Adrenal gland (tissue), 12 donors: Measurements from ENCODE around the gene IPCEF1. TPM values are rescaled to one million over a fixed set of nuclear protein-coding genes. Genes with fewer than 3 reads are reported as not detected.

ENCODE experiments used
- DNase-seq, 7 donors: peaks; one replicate each; pipeline ENCODE4 v3.0.0-alpha.2; 2019 to 2020
- H3K27ac ChIP-seq, 5 donors: fragments of 200-600 bp; sonication (generic) in 4 of 5; 1 replicate in 3 of 5; 2 replicates in 2 of 5; pipeline versions ENCODE4 v1.5.1 to v1.8.0; 2016 to 2020; ENCODE audit warnings: mild to moderate bottlenecking in 1 of 5
- H3K27me3 ChIP-seq: fragments of 200-600 bp; 2 replicates; pipeline ENCODE4 v1.8.0; 2021
- H3K36me3 ChIP-seq, 2 donors: fragments of 200-600 bp; replicated peaks in 1 of 2; 1 replicate in 1 of 2; 2 replicates in 1 of 2; pipeline versions ENCODE4 v1.5.1 to v1.8.0; 2018 to 2022
- H3K4me1 ChIP-seq, 2 donors: fragments of 200-600 bp; replicated peaks in 1 of 2; 1 replicate in 1 of 2; 2 replicates in 1 of 2; pipeline versions ENCODE4 v1.5.1 to v1.8.0; 2018 to 2021
- H3K4me3 ChIP-seq, 4 donors: fragments of 200-600 bp; sonication (generic) in 3 of 4; one replicate each; pipeline ENCODE4 v1.5.1; 2016 to 2018
- H3K9me3 ChIP-seq, 3 donors: fragments of 200-600 bp; sonication (generic) in 1 of 3; replicated peaks in 1 of 3; 1 replicate in 2 of 3; 2 replicates in 1 of 3; pipeline versions ENCODE4 v1.5.1 to v1.8.0; 2016 to 2021
- POLR2A ChIP-seq, 2 donors: fragments of 450-650 bp; IDR thresholded peaks; one replicate each; pipeline ENCODE4 v1.6.1; 2017; ENCODE audit warnings: antibody characterized with exemption in 2 of 2, mild to moderate bottlenecking in 2 of 2, moderate library complexity in 1 of 2
- WGBS, 4 donors: extraction: QIAGEN DNeasy Blood & Tissue Kit in 2 of 4; methylation state at CpG; one replicate each; pipeline versions ENCODE4 v1.1.5 to v1.1.7; 2013 to 2017; 5-methylcytosine and 5-hydroxymethylcytosine counted together
- intact Hi-C, 2 donors: fragments of 100-400 bp; cut with DNase I; formaldehyde crosslinking; loops; one replicate each; pipeline versions ENCODE4 v1.14.1 to v1.15.0; 2022 to 2023
- polyA plus RNA-seq, 3 donors: library from polyadenylated mRNA; stranded (reverse); fragments of 200-250 nt in 2 of 3; fragments of 350-450 nt in 1 of 3; fragmentation: Illumina TruSeq in 1 of 3; extraction: RNeasy Lipid Tissue Mini Kit (QIAGEN cat#74804) in 1 of 3; gene quantifications; one replicate each; pipeline ENCODE4 v1.2.3, GENCODE V29; 2013 to 2014
- total RNA-seq, 9 donors: library from RNA; depleted of rRNA in 4 of 9; stranded (reverse); fragments of >200 nt in 4 of 9; fragments of 120-200 nt in 1 of 9; fragmentation: NEBNext Ultra II Directional in 1 of 9; extraction: Animal tissue kit (Norgen Biotek cat#: 25700) in 1 of 9; gene quantifications; one replicate each; pipeline versions ENCODE4 v1.1.0 to v1.2.4, GENCODE V29; 2013 to 2023
- TF ChIP-seq, protein P1 (sequence below), 6 experiments: fragments of 450-650 bp in 4 of 6; fragments of 200-600 bp in 2 of 6; sonication (generic) in 1 of 6; IDR thresholded peaks; 1 replicate in 5 of 6; 2 replicates in 1 of 6; pipeline versions ENCODE4 v1.5.1 to v1.8.0; 2016 to 2021; ENCODE audit warnings: antibody characterized with exemption in 6 of 6, mild to moderate bottlenecking in 2 of 6, moderate library complexity in 1 of 6
- donor health status: healthy with polysubstance abuse.
- donor health status: Bipolar disorder and iron deficiency.
- donor health status: DM: yes; HTN: yes; CAD: no.
- donor health status: DM: no; HTN: no; CAD: no.
- donor health status: DM: no; HTN: no; CAD: no.
- donor health status: DM: yes; HTN: yes; CAD: no.

The IPCEF1 gene
- total and polyA plus RNA-seq, 12 donors = 0.07 to 1.2 (median 0.72) TPM; not detected in 1

DNA sequence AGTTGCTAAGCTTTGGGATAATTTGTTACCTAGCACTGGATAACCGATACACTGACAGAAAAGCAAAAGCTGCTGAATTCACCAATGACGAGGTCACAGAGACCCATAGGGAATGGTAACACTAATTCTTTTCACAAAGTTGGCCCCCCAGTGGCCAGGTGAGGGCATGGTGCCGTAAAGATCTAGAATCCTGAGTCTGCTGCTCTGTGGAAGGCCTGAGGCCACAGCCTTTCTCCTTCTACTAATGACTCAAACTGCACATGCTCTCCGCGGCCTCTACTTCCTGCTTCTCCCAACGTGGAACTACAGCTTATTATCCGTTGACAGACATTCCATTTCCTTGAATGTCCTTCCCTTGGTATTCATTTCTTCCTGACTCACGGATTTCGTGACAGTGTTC is 190.5 kb downstream of the IPCEF1 start:
- intact Hi-C loops = no loop called here
- Histone ChIP-seq H3K27me3 (no peaks in the 10 kb centered on the region), H3K36me3 (no peaks in the 10 kb centered on the region), H3K27ac (peak overlapping the region in 1 of 5 donors; percentile 10), H3K4me1 (no peaks in the 10 kb centered on the region), H3K4me3 (no peak overlapping the region), H3K9me3 (no peaks in the 10 kb centered on the region)
- 78 to 86% (median 79%) methylated on average over 9 of the region's 9 CpGs for WGBS, 4 donors
- peak in 1 of 7 donors; percentile 20 for DNase-seq
- TF ChIP-seq, protein P1, sequence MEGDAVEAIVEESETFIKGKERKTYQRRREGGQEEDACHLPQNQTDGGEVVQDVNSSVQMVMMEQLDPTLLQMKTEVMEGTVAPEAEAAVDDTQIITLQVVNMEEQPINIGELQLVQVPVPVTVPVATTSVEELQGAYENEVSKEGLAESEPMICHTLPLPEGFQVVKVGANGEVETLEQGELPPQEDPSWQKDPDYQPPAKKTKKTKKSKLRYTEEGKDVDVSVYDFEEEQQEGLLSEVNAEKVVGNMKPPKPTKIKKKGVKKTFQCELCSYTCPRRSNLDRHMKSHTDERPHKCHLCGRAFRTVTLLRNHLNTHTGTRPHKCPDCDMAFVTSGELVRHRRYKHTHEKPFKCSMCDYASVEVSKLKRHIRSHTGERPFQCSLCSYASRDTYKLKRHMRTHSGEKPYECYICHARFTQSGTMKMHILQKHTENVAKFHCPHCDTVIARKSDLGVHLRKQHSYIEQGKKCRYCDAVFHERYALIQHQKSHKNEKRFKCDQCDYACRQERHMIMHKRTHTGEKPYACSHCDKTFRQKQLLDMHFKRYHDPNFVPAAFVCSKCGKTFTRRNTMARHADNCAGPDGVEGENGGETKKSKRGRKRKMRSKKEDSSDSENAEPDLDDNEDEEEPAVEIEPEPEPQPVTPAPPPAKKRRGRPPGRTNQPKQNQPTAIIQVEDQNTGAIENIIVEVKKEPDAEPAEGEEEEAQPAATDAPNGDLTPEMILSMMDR (IDR thresholded peaks at IDR 0.05) = no peak
- no peak for TF ChIP-seq POLR2A (IDR thresholded peaks at IDR 0.05)

DNA sequence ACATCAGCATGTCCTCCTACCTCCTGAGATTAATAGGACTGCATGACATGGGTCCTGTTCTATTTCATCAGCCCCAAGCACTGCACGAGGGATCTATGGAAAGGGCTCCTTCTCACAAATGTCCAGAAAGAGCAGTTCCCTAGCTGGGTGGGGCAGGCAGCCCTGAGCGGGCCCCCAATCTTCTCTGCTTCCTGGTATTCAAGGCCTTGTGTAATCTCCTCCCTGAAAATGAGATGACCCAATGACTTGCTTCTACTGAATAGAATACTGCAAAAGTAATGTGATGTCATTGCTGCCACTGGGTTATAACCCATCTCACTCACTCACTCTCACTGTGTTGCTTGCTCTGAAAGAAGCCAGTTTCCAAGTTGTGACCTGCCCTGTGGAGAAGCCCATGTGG is 191.1 kb downstream of the IPCEF1 start:
- TF ChIP-seq, protein P1 (IDR thresholded peaks at IDR 0.05) = no peak
- no peak for TF ChIP-seq POLR2A (IDR thresholded peaks at IDR 0.05)
- Histone ChIP-seq H3K36me3 (no peaks in the 10 kb centered on the region), H3K27ac (no peak overlapping the region), H3K27me3 (no peaks in the 10 kb centered on the region), H3K4me3 (no peak overlapping the region), H3K4me1 (no peaks in the 10 kb centered on the region), H3K9me3 (no peaks in the 10 kb centered on the region)
- intact Hi-C loops = no loop called here
- no peak for DNase-seq
- WGBS, 4 donors = 45 to 69% (median 66%) methylated on average over 2 of the region's 2 CpGs

DNA sequence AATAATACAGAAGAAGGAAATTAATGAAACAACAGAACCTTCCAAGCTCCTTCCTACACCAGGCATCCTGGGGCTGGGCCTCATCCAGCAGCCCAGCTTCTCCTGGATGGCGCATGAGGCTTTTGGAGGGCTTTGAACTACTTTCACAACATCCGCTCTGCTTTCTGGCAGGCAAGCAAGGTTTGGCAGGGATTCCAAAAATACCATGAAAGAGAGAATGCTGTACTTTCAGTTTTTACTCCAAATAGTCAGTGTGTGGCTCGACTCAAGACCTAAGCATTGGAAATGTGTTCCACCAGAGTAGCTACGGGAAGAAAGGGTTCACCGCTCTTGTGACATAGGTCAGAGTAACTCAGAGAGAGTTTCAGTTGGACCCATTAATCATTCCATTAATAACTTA is 192.2 kb downstream of the IPCEF1 start:
- WGBS, 4 donors = 34 to 51% (median 48%) methylated on average over 5 of the region's 5 CpGs
- Histone ChIP-seq H3K4me1 (no peaks in the 10 kb centered on the region), H3K36me3 (no peaks in the 10 kb centered on the region), H3K9me3 (no peaks in the 10 kb centered on the region), H3K4me3 (no peak overlapping the region), H3K27ac (no peak overlapping the region), H3K27me3 (no peaks in the 10 kb centered on the region)
- intact Hi-C loops = no loop called here
- peak in 6 of 7 donors; percentile 45 to 75 (median 50) for DNase-seq
- TF ChIP-seq, protein P1 (IDR thresholded peaks at IDR 0.05) = no peak
- TF ChIP-seq POLR2A (IDR thresholded peaks at IDR 0.05) = no peak

DNA sequence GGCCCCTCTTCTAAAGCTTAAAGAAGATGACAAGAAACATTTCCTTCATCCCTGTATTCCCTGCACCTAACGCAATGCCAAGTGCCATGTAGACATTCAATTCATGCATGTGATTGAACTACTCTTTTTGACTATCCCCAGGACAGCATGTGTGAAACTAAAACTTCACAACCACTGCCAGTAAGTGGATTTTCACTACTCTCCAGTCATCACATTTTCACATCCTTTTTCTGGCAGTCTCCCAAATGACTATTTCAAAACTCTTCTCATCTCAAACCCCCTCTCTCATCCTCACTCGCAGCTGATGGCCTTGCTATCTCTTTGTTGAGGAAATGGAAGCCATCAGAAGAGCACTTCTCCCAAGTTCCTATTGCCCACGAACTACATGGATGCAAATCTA is 194.9 kb downstream of the IPCEF1 start:
- H3K4me3 ChIP-seq = no peak overlapping the region
- no peak for DNase-seq
- intact Hi-C loops = no loop called here
- no peaks in the 10 kb centered on the region for H3K4me1 ChIP-seq
- no peaks in the 10 kb centered on the region for H3K36me3 ChIP-seq
- WGBS, 4 donors = 56 to 69% (median 58%) methylated on average over 3 of the region's 3 CpGs
- H3K27ac ChIP-seq = no peak overlapping the region
- TF ChIP-seq POLR2A (IDR thresholded peaks at IDR 0.05) = no peak
- no peaks in the 10 kb centered on the region for H3K27me3 ChIP-seq
- H3K9me3 ChIP-seq = no peaks in the 10 kb centered on the region

DNA sequence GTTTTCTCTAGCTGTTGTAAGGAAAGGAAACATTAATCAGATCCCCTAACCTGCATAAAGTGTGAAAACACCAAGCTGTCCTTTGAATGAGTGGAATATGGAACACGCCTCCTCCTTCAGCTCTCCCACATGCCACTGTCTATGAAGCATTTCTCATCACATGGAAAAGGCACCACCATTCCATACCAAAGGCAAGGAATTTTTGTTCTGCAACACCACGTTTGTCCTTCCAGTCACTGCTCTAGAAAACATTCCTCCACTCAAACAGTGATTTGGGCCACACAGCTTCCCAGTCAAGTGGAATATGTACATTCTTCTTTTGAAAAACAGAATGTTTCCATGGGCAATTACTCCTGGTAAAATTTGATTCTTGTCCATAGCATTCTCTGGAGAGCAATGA is 197.5 kb downstream of the IPCEF1 start:
- intact Hi-C loops = loop anchor here in 1 of 2 donors (10.0 kb wide), 1 partner anchor 516 kb away; no protein-coding TSS in a partner anchor
- no peak overlapping the region for H3K27ac ChIP-seq
- H3K9me3 ChIP-seq = no peaks in the 10 kb centered on the region
- no peaks in the 10 kb centered on the region for H3K36me3 ChIP-seq
- WGBS, 4 donors = 82 to 89% (median 85%) methylated on average over 2 of the region's 2 CpGs
- no peak for DNase-seq
- no peak overlapping the region for H3K4me3 ChIP-seq
- H3K4me1 ChIP-seq = no peaks in the 10 kb centered on the region
- no peaks in the 10 kb centered on the region for H3K27me3 ChIP-seq
- TF ChIP-seq, protein P1 (IDR thresholded peaks at IDR 0.05) = no peak
- no peak for TF ChIP-seq POLR2A (IDR thresholded peaks at IDR 0.05)
